HEK293 (cell line): ENCODE results near the gene LRRC47.

ENCODE experiments used
- CTCF ChIA-PET: fragments of 350-600 bp; formaldehyde crosslinking; extraction: SDS; loops from one replicate; lab custom pipeline; 2021; ENCODE audit warnings: antibody characterized with exemption; lab: Yijun Ruan, JAX
- POLR2A ChIA-PET: fragments of 300-600 bp; formaldehyde crosslinking; extraction: SDS; loops from one replicate; lab custom pipeline; 2020; ENCODE audit warnings: antibody characterized with exemption, inconsistent platforms; lab: Yijun Ruan, JAX
- H3K27ac ChIP-seq: fragments of 200-500 bp; sonication (Bioruptor generic); 2 replicates; pipeline ENCODE4 v1.5.1; 2014; ENCODE audit warnings: low read depth, low read length, control low read depth, inconsistent platforms; ENCODE audit errors: extremely low read depth
- H3K36me3 ChIP-seq, 2 experiments: fragments of 200-500 bp in 1 of 2; sonication (Bioruptor generic) in 1 of 2; 1 replicate in 1 of 2; 2 replicates in 1 of 2; pipeline ENCODE4 v1.5.1; 2014 to 2017; ENCODE audit warnings: inconsistent platforms in 2 of 2, low read length in 2 of 2; ENCODE audit not compliant: control insufficient read depth in 2 of 2, insufficient read depth in 1 of 2
- H3K4me1 ChIP-seq: fragments of 200-500 bp; sonication (Bioruptor generic); 2 replicates; pipeline ENCODE4 v1.5.1; 2014; ENCODE audit warnings: mild to moderate bottlenecking, low read length, inconsistent platforms; ENCODE audit not compliant: control insufficient read depth, insufficient read depth
- H3K4me3 ChIP-seq: 2 replicates; pipeline ENCODE4 v1.5.1; 2011; ENCODE audit warnings: low read depth, mild to moderate bottlenecking, control low read depth, low read length, moderate library complexity
- H3K9me3 ChIP-seq: fragments of 200-500 bp; sonication (Bioruptor generic); 2 replicates; pipeline ENCODE4 v1.5.1; 2014; ENCODE audit warnings: low read depth, low read length, inconsistent platforms; ENCODE audit not compliant: control insufficient read depth, insufficient read depth
- AEBP2 ChIP-seq: fragments of 450-650 bp; formaldehyde crosslinking; IDR thresholded peaks from 2 replicates; pipeline ENCODE4 v1.5.1; 2016; ENCODE audit warnings: missing biosample characterization, missing genetic modification characterization, borderline replicate concordance
- EGR2 ChIP-seq: fragments of 450-650 bp; formaldehyde crosslinking; IDR thresholded peaks from 2 replicates; pipeline ENCODE4 v1.5.1; 2016; ENCODE audit warnings: low read depth, missing biosample characterization, missing genetic modification characterization
- GLI2 ChIP-seq: fragments of 450-650 bp; formaldehyde crosslinking; IDR thresholded peaks from 2 replicates; pipeline ENCODE4; 2017; ENCODE audit warnings: missing biosample characterization, missing genetic modification characterization, low read depth, borderline replicate concordance
- HOXA7 ChIP-seq: sonication (generic); formaldehyde crosslinking; IDR thresholded peaks from 2 replicates; pipeline ENCODE4 v1.8.1; 2022; ENCODE audit warnings: missing genetic modification reagents, borderline replicate concordance
- KLF16 ChIP-seq: fragments of 450-650 bp; formaldehyde crosslinking; IDR thresholded peaks from 2 replicates; pipeline ENCODE4 v1.5.1; 2017; ENCODE audit warnings: missing biosample characterization, missing genetic modification characterization
- KLF8 ChIP-seq: fragments of 450-650 bp; formaldehyde crosslinking; IDR thresholded peaks from 2 replicates; pipeline ENCODE4 v1.5.1; 2016; ENCODE audit warnings: missing biosample characterization, missing genetic modification characterization
- OVOL3 ChIP-seq: fragments of 450-650 bp; formaldehyde crosslinking; IDR thresholded peaks from 2 replicates; pipeline ENCODE4 v1.5.1; 2016; ENCODE audit warnings: missing biosample characterization, missing genetic modification characterization
- RBAK ChIP-seq: fragments of 450-650 bp; formaldehyde crosslinking; IDR thresholded peaks from 2 replicates; pipeline ENCODE4 v1.5.1; 2016; ENCODE audit warnings: missing biosample characterization, missing genetic modification characterization
- TRIM28 ChIP-seq: IDR thresholded peaks from 2 replicates; pipeline ENCODE4 v1.6.1; 2011; ENCODE audit warnings: low read length, control low read depth, borderline replicate concordance
- ZNF140 ChIP-seq: fragments of 450-650 bp; formaldehyde crosslinking; IDR thresholded peaks from 2 replicates; pipeline ENCODE4 v1.5.1; 2016; ENCODE audit warnings: missing biosample characterization, missing genetic modification characterization
- ZNF146 ChIP-seq: fragments of 450-650 bp; formaldehyde crosslinking; IDR thresholded peaks from 2 replicates; pipeline ENCODE4 v1.5.1; 2016; ENCODE audit warnings: missing biosample characterization, missing genetic modification characterization
- ZNF19 ChIP-seq: fragments of 450-650 bp; formaldehyde crosslinking; IDR thresholded peaks from 2 replicates; pipeline ENCODE4; 2016; ENCODE audit warnings: missing biosample characterization, missing genetic modification characterization, low read depth
- ZNF560 ChIP-seq: fragments of 450-650 bp; formaldehyde crosslinking; IDR thresholded peaks from 2 replicates; pipeline ENCODE4 v1.5.1; 2017; ENCODE audit warnings: missing biosample characterization, missing genetic modification characterization, borderline replicate concordance
- ZNF596 ChIP-seq: fragments of 450-650 bp; IDR thresholded peaks from 2 replicates; pipeline ENCODE4 v1.5.0; 2018; ENCODE audit warnings: missing biosample characterization, mild to moderate bottlenecking, missing genetic modification characterization, moderate library complexity
- ZNF621 ChIP-seq: fragments of 450-650 bp; formaldehyde crosslinking; IDR thresholded peaks from 2 replicates; pipeline ENCODE4 v1.5.1; 2017; ENCODE audit warnings: missing biosample characterization, missing genetic modification characterization
- ZNF639 ChIP-seq: fragments of 450-650 bp; formaldehyde crosslinking; IDR thresholded peaks from 2 replicates; pipeline ENCODE4 v1.5.1; 2016; ENCODE audit warnings: missing biosample characterization, missing genetic modification characterization
- ZNF768 ChIP-seq: fragments of 450-650 bp; formaldehyde crosslinking; IDR thresholded peaks from 2 replicates; pipeline ENCODE4 v1.5.1; 2018; ENCODE audit warnings: missing biosample characterization, mild to moderate bottlenecking, missing genetic modification characterization
- ZSCAN5A ChIP-seq: fragments of 450-650 bp; formaldehyde crosslinking; IDR thresholded peaks from 2 replicates; pipeline ENCODE4 v1.5.1; 2016; ENCODE audit warnings: missing biosample characterization, missing genetic modification characterization
- TF ChIP-seq, protein P1 (sequence below): fragments of 450-650 bp; formaldehyde crosslinking; IDR thresholded peaks from 2 replicates; pipeline ENCODE4 v1.5.1; 2016; ENCODE audit warnings: missing biosample characterization, missing genetic modification characterization
- TF ChIP-seq, protein P2 (sequence below): fragments of 450-650 bp; formaldehyde crosslinking; IDR thresholded peaks from 2 replicates; pipeline ENCODE4 v1.5.1; 2016; ENCODE audit warnings: missing biosample characterization, missing genetic modification characterization

The LRRC47 gene

DNA sequence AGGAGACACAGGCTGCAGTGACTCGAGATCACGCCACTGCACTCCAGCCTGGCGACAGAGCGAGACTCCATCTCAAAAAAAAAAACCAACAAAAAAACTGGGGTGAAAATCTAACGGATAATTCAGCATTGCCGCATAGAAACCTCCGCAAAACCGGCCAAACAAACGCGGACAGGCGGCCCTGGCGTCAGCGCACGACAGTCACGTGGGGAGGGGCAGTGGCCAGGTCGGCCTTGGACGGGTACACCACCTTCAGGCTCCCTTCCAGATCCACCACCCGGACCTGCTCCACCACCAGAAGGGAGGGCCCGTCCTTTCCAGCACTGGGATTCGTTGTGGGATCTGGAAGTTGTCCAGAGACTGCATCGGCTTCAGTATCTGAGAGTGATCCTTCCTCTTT is 15.4 kb downstream of the LRRC47 start (continued):
- TF ChIP-seq ZNF639 (tag by site-specific recombination) (no peak), AEBP2 (tag by site-specific recombination) (no peak)

DNA sequence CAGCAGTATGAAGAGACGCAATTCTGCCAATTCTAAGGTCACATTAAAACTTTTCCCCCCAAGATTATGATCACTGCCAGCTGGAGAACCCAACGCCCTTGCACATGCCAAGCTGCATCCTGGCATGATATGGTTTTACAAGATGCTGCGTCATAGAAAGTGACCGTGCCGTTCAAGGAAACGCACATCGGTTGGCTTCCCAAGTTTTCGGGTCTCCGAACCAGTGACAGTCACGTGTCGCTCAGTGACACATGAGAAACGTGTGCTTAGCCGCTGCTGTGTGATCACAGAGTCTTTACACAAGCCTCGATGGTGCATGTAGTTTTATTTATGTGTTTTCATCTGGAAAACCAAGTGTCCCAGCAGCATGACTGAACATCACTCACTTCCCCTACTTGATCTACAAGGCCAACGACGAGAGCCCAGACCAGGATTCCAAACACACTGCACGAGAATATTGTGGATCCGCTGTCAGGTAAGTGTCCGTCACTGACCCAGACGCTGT is 16.3 kb downstream of the LRRC47 start:
- no peak overlapping the region for H3K27ac ChIP-seq
- no peak overlapping the region for H3K4me3 ChIP-seq
- POLR2A ChIA-PET, result no interaction called here
- no peaks in the 10 kb centered on the region for H3K9me3 ChIP-seq
- TF ChIP-seq ZNF19 (tag by site-specific recombination) (no peak), ZNF768 (no peak), OVOL3 (tag by site-specific recombination) (no peak), EGR2 (tag by site-specific recombination) (no peak), KLF16 (tag by site-specific recombination) (no peak), GLI2 (no peak), RBAK (tag by site-specific recombination) (no peak), ZSCAN5A (tag by site-specific recombination) (no peak), KLF8 (tag by site-specific recombination) (no peak), ZNF140 (tag by site-specific recombination) (no peak), TRIM28 (no peak), ZNF621 (tag by site-specific recombination) (no peak), HOXA7 (CRISPR knock-in tag) (no peak), ZNF596 (tag by site-specific recombination) (no peak), ZNF639 (tag by site-specific recombination) (no peak), ZNF560 (tag by site-specific recombination) (no peak), ZNF146 (tag by site-specific recombination) (no peak)
- TF ChIP-seq, protein P1, sequence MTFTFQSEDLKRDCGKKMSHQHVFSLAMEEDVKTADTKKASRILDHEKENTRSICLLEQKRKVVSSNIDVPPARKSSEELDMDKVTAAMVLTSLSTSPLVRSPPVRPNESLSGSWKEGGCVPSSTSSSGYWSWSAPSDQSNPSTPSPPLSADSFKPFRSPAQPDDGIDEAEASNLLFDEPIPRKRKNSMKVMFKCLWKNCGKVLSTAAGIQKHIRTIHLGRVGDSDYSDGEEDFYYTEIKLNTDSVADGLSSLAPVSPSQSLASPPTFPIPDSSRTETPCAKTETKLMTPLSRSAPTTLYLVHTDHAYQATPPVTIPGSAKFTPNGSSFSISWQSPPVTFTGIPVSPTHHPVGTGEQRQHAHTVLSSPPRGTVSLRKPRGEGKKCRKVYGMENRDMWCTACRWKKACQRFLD (tag by site-specific recombination), result no peak
- TF ChIP-seq, protein P2, sequence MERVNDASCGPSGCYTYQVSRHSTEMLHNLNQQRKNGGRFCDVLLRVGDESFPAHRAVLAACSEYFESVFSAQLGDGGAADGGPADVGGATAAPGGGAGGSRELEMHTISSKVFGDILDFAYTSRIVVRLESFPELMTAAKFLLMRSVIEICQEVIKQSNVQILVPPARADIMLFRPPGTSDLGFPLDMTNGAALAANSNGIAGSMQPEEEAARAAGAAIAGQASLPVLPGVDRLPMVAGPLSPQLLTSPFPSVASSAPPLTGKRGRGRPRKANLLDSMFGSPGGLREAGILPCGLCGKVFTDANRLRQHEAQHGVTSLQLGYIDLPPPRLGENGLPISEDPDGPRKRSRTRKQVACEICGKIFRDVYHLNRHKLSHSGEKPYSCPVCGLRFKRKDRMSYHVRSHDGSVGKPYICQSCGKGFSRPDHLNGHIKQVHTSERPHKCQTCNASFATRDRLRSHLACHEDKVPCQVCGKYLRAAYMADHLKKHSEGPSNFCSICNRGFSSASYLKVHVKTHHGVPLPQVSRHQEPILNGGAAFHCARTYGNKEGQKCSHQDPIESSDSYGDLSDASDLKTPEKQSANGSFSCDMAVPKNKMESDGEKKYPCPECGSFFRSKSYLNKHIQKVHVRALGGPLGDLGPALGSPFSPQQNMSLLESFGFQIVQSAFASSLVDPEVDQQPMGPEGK (tag by site-specific recombination), result no peak
- peaks cover 22 to 71% of the 10 kb centered on the region in 2 experiments for H3K36me3 ChIP-seq
- H3K4me1 ChIP-seq, result no peaks in the 10 kb centered on the region
- CTCF ChIA-PET, result no interaction called here
